Epithelial cell of alveolus of lung (primary cell): ENCODE results near the gene PWP2. TPM values are rescaled to one million over a fixed set of nuclear protein-coding genes. Genes with fewer than 3 reads are reported as not detected.

ENCODE experiments used
- total RNA-seq: library from RNA; depleted of rRNA; stranded (reverse); fragments of >200 nt; gene quantifications from 2 replicates; pipeline ENCODE4 v1.2.1, GENCODE V29; 2015

The PWP2 gene
- total RNA-seq = 4.8 and 8.2 TPM in 2 replicates

DNA sequence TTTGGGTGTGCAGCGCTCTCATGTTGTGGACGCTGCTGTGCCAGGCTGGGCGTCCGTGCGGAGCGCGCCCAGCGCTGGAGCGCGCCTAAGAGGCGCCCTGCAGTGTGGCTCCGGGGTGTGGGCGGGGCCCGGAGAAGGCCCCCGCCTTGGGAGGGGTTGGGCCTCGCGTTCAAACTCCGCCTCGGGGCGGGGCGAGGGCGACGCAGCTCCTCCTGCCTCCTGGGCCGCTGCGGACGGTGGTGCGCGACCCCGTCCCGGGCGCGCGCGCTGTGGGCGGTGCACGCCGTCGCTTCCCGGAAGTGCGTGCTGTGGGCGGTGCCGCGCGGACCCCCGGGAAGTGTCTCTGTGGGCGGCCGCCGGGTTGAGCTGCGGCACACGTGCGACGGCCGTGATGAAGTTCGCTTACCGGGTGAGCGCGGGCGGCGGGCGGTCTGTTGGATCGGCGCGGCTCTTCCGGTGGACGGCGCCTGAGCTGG lies at the start of gene PWP2:
PWP2 (plus strand) TSS at position 374 of the 476 bp plus-strand sequence; CDS start at position 392, 18 bp downstream.

Other genes starting within 250 kb of the PWP2 start
- 36.9 and 52.5 TPM in 2 replicates for gene AGPAT3, start 242.2 kb upstream of the PWP2 start, total RNA-seq
- gene TRAPPC10, start 95.1 kb upstream of the PWP2 start, total RNA-seq = 14.1 and 14.6 TPM in 2 replicates
- gene GATD3, start 26.3 kb downstream of the PWP2 start, total RNA-seq = 5.7 and 14.9 TPM in 2 replicates
- 0.40 TPM in 1 of 2 replicates, not detected in the other for gene ICOSLG, start 133.5 kb downstream of the PWP2 start, total RNA-seq
- not detected in 2 replicates for gene DNMT3L, start 154.5 kb downstream of the PWP2 start, total RNA-seq
- 0.08 TPM in 1 of 2 replicates, not detected in the other for gene AIRE, start 178.5 kb downstream of the PWP2 start, total RNA-seq
- 113 and 148 TPM in 2 replicates for gene PFKL, start 192.7 kb downstream of the PWP2 start, total RNA-seq
- 11.5 and 13.5 TPM in 2 replicates for gene CFAP410, start 232.0 kb downstream of the PWP2 start, total RNA-seq
- not detected in 2 replicates for gene TRPM2, start 246.2 kb downstream of the PWP2 start, total RNA-seq